Stomach (tissue), 9 donors: ENCODE measurements around the gene ZNF680. TPM values are rescaled to one million over a fixed set of nuclear protein-coding genes. Genes with fewer than 3 reads are reported as not detected.
"Not testable (repeated sequence)": the region's sequence is repeated elsewhere in the genome, so short reads cannot be mapped to it uniquely, and the experiment has no call there.

ENCODE experiments used
- DNase-seq, 2 donors: peaks; one replicate each; pipeline versions ENCODE4 v3.0.0 to v3.0.0-alpha.2; 2013 to 2019
- H3K27ac ChIP-seq, 5 donors: fragments of 200-600 bp in 4 of 5; sonication (generic) in 4 of 5; one replicate each; pipeline ENCODE4 v1.5.1; 2013 to 2019; ENCODE audit warnings: mild to moderate bottlenecking in 1 of 5, moderate library complexity in 1 of 5
- H3K27me3 ChIP-seq, 3 donors: fragments of 200-600 bp; sonication (generic); one replicate each; pipeline ENCODE4 v1.5.1; 2017 to 2019; ENCODE audit warnings: mixed run types in 1 of 3
- H3K36me3 ChIP-seq, 4 donors: fragments of 200-600 bp; sonication (generic); 1 replicate in 3 of 4; 2 replicates in 1 of 4; pipeline ENCODE4 v1.5.1; 2016 to 2019
- H3K4me1 ChIP-seq, 4 donors: fragments of 200-600 bp; sonication (generic); one replicate each; pipeline ENCODE4 v1.5.1; 2016 to 2019
- H3K4me3 ChIP-seq, 4 donors: fragments of 200-600 bp; sonication (generic) in 3 of 4; one replicate each; pipeline ENCODE4 v1.5.1; 2016 to 2019; ENCODE audit warnings: mild to moderate bottlenecking in 1 of 4
- H3K9me3 ChIP-seq, 4 donors: fragments of 200-600 bp; sonication (generic); one replicate each; pipeline ENCODE4 v1.5.1; 2016 to 2019
- EP300 ChIP-seq: sonication (generic); formaldehyde crosslinking; IDR thresholded peaks from one replicate; pipeline ENCODE4 v1.6.1; 2017; ENCODE audit warnings: antibody characterized with exemption
- POLR2A ChIP-seq, 4 donors: fragments of 450-650 bp; IDR thresholded peaks; one replicate each; pipeline ENCODE4 v1.6.1; 2016; ENCODE audit warnings: antibody characterized with exemption in 4 of 4, control low read depth in 2 of 4, mild to moderate bottlenecking in 1 of 4, moderate library complexity in 1 of 4
- POLR2AphosphoS5 ChIP-seq, 3 donors: sonication (generic); formaldehyde crosslinking; IDR thresholded peaks; one replicate each; pipeline ENCODE4 v1.6.1; 2016; ENCODE audit warnings: antibody characterized with exemption in 3 of 3
- WGBS, 5 donors: extraction: QIAGEN DNeasy Blood & Tissue Kit in 3 of 5; methylation state at CpG; one replicate each; pipeline versions ENCODE4 v1.1.5 to v1.1.7; 2013 to 2018; 5-methylcytosine and 5-hydroxymethylcytosine counted together
- intact Hi-C: fragments of 100-400 bp; cut with DNase I; formaldehyde crosslinking; loops from one replicate; pipeline ENCODE4 v1.15.1; 2023; ENCODE audit warnings: low total_unique reads
- polyA plus RNA-seq, 3 donors: library from polyadenylated mRNA; stranded (reverse); fragments of 200-250 nt; gene quantifications; one replicate each; pipeline ENCODE4 v1.2.3, GENCODE V29; 2013
- total RNA-seq, 5 donors: library from RNA; depleted of rRNA; stranded (reverse); fragments of >200 nt; gene quantifications; one replicate each; pipeline versions ENCODE4 v1.1.0 to v1.2.3, GENCODE V29; 2014 to 2016
- TF ChIP-seq, protein P1 (sequence below), 7 experiments: fragments of 450-650 bp in 4 of 7; fragments of 200-600 bp in 3 of 7; sonication (generic) in 3 of 7; IDR thresholded peaks; one replicate each; pipeline ENCODE4 v1.5.1; 2016 to 2019; ENCODE audit warnings: antibody characterized with exemption in 7 of 7, control low read depth in 2 of 7, mild to moderate bottlenecking in 1 of 7
- donor health status: healthy with polysubstance abuse.
- donor health status: Bipolar disorder and iron deficiency.
- donor health status: healthy.

The ZNF680 gene
- total and polyA plus RNA-seq, 8 donors: 3.8 to 41.1 (median 7.6) TPM

DNA sequence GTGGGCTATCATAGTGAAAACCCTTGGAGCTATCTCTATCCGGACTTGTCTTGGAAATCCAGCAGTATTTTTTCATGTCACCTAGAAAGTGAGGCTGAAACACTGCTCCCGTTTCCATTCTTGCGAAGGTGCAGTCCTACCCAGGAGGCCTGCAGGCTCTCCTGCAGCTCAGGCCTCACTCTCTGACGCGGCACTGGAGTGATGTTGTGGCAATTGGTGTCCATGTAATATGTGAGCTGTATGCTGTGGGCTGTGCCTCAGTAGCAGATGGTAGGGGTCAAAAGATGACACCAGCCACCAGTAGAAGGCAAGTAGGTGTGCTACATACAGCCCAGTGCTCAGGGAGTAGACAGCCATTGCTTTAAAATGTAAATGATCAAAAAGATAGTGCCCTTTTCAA, 28.1 kb upstream of the ZNF680 start:
- no peaks in the 10 kb centered on the region for H3K4me1 ChIP-seq
- TF ChIP-seq, protein P1, sequence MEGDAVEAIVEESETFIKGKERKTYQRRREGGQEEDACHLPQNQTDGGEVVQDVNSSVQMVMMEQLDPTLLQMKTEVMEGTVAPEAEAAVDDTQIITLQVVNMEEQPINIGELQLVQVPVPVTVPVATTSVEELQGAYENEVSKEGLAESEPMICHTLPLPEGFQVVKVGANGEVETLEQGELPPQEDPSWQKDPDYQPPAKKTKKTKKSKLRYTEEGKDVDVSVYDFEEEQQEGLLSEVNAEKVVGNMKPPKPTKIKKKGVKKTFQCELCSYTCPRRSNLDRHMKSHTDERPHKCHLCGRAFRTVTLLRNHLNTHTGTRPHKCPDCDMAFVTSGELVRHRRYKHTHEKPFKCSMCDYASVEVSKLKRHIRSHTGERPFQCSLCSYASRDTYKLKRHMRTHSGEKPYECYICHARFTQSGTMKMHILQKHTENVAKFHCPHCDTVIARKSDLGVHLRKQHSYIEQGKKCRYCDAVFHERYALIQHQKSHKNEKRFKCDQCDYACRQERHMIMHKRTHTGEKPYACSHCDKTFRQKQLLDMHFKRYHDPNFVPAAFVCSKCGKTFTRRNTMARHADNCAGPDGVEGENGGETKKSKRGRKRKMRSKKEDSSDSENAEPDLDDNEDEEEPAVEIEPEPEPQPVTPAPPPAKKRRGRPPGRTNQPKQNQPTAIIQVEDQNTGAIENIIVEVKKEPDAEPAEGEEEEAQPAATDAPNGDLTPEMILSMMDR (IDR thresholded peaks at IDR 0.05): no peak
- TF ChIP-seq POLR2A (IDR thresholded peaks at IDR 0.05): no peak
- intact Hi-C loops: loop anchor here (10.0 kb wide), 1 partner anchor 106 kb away; no protein-coding TSS in a partner anchor
- H3K27me3 ChIP-seq: no peaks in the 10 kb centered on the region
- H3K9me3 ChIP-seq: peaks cover 0 to 19% (median 4%) of the 10 kb centered on the region in 4 donors
- H3K4me3 ChIP-seq: no peak overlapping the region
- H3K27ac ChIP-seq: no peak overlapping the region
- 93 to 98% (median 94%) methylated on average over 5 of the region's 5 CpGs for WGBS, 5 donors
- no peak for DNase-seq
- no peaks in the 10 kb centered on the region for H3K36me3 ChIP-seq

DNA sequence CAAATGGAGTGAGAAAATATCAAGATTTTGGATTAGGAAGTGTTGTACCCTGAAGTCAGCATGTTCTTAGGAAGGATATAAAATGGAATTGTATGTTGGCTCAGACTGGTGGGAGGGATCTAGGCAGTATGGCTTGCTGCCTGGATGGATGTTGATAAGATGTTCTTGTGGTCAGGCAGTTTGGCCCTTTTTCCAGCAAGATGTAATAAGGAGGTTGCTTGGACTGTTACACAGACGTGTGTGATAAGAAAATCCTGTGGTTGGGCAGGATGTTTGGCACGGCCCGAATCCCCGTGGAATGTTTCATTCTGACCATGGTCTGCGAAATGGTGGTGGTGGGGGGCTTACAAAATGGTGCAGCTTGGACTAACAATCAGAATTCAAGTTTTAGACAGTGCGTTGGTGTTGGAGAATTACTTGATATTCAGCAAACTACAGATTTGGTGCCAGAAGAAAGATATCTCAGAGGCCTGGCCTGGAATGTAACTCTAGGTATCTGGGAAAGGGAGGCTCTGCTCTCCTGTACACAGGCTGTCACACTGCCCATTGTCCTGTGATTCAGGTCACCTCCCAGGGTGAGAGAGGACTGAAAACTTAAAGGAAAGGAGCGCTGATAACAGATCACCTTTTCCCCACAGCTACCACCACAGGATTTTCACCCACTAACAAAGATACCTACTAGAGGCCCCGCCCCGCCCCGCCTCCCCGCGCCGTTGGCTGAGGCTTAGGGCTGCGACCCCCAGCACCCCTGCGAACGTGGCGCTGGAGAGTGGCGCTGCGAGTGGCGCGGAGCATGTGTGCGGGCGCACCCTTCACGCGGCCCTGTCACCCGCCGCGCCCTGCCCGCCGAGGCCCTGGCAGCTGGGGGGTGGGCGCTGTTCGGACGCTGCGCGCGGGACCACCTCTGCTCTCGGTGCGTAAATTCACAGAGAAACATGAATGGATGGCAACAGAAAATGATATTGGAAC, 19.3 kb upstream of the ZNF680 start:
- intact Hi-C loops: no loop called here
- Histone ChIP-seq H3K4me1 (peaks cover 0 to 3% (median 0%) of the 10 kb centered on the region in 4 donors), H3K27ac (no peak overlapping the region), H3K36me3 (no peaks in the 10 kb centered on the region), H3K27me3 (no peaks in the 10 kb centered on the region), H3K4me3 (no peak overlapping the region), H3K9me3 (peaks cover 0 to 14% (median 3%) of the 10 kb centered on the region in 4 donors)
- 71 to 87% (median 79%) methylated on average over 19 to 38 of the region's 38 CpGs for WGBS, 5 donors
- no peak for TF ChIP-seq EP300
- peak in 1 of 3 donors; percentile 46 for TF ChIP-seq POLR2AphosphoS5 (IDR thresholded peaks at IDR 0.05)
- peak; percentile 26 to 33 for DNase-seq

DNA sequence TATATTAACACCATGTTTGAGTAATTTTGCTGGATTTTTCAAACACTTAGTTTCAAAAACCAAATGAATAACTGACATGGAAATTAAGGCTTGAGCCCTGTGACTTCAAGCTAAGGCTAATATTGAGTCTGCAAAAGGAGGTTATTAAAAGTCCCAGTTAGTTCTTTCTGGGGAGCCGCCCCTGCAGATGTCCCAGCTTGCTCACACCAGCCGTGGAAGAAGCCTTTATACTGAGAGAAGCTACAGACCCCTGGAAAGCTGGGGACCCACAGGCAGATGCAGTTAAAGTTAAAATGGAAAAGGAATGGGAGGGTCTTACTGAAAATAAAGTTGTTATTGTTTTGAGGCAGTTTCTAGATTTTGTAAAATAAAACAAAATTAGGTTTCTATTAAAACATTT, 18.5 kb upstream of the ZNF680 start:
- 48 to 85% (median 66%) methylated on average over 2 of the region's 2 CpGs for WGBS, 5 donors
- Histone ChIP-seq H3K36me3 (no peaks in the 10 kb centered on the region), H3K4me1 (peaks cover 0 to 3% (median 0%) of the 10 kb centered on the region in 4 donors), H3K27ac (no peak overlapping the region), H3K9me3 (peaks cover 0 to 16% (median 0%) of the 10 kb centered on the region in 4 donors), H3K27me3 (no peaks in the 10 kb centered on the region), H3K4me3 (no peak overlapping the region)
- TF ChIP-seq, protein P1 (IDR thresholded peaks at IDR 0.05): no peak
- no peak for TF ChIP-seq POLR2AphosphoS5 (IDR thresholded peaks at IDR 0.05)
- no peak for TF ChIP-seq POLR2A (IDR thresholded peaks at IDR 0.05)
- no peak for TF ChIP-seq EP300
- intact Hi-C loops: no loop called here
- DNase-seq: no peak

DNA sequence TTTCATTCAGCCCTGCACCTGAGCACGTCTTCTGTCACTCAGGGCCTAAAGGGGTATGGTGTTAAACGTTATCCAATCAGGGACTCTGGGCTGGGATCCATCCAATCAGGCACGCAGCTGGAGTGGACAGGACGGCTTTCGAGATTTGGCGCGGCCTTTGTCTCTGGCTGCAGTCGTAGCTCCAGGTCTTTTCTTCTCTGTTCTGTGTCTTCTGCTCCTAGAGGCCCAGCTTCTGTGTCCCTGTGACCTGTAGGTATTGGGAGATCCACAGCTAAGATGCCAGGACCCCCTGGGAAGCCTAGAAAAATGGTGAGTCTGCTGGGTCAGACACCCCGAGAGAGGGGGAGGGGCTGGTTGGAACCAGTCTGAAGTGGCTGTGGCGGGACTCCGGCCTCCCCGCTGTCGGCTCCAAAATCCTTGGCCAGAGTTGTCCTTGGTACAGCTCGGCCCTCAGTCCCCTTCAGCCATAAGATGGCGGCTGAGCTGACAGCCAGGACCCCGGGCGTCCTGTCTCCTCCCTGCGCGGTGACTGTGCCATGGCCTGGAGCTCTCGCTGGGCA, 11.7 kb upstream of the ZNF680 start:
- H3K36me3 ChIP-seq: no peaks in the 10 kb centered on the region
- peak overlapping the region; percentile 32 to 43 (median 36) for H3K4me3 ChIP-seq
- H3K27ac ChIP-seq: no peak overlapping the region
- TF ChIP-seq EP300 (no peak), POLR2A (IDR thresholded peaks at IDR 0.05) (no peak), POLR2AphosphoS5 (IDR thresholded peaks at IDR 0.05) (no peak)
- TF ChIP-seq, protein P1 (IDR thresholded peaks at IDR 0.05): no peak
- peak in 1 of 2 donors; percentile 86 for DNase-seq
- H3K9me3 ChIP-seq: peaks cover 0 to 9% (median 0%) of the 10 kb centered on the region in 4 donors
- 10 to 29% (median 19%) methylated on average over 12 to 20 of the region's 20 CpGs for WGBS, 5 donors
- H3K27me3 ChIP-seq: peaks cover 0 to 34% (median 8%) of the 10 kb centered on the region in 3 donors
- intact Hi-C loops: no loop called here
- peaks cover 0 to 15% (median 10%) of the 10 kb centered on the region in 4 donors for H3K4me1 ChIP-seq

DNA sequence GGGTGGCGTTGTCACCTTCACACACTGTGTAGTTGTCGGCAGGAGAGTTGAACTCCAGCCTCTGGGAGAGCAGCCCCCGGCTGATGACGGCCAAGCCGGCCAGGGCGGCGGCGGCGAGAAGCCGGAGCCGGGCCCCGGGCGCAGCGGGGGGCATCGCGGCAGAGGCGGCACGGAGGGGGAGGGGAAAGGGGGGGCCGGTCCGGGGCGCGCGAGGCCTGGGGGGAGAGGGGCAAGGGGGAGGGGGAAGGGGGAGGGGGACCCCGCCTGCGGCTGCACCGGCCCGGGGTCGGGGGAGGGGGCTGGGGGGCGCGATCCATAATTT, 7.4 kb upstream of the ZNF680 start:
- H3K36me3 ChIP-seq, intact Hi-C loops, DNase-seq, H3K9me3 ChIP-seq: not testable (repeated sequence)
- whole genome bisulfite sequencing, 5 donors: 5 to 22% (median 10%) methylated on average over 10 to 26 of the region's 30 CpGs
- H3K4me1 ChIP-seq: peaks cover 4 to 23% (median 15%) of the 10 kb centered on the region in 4 donors
- peak overlapping the region in 1 of 5 donors; percentile 50 for H3K27ac ChIP-seq
- peaks cover 0 to 52% (median 16%) of the 10 kb centered on the region in 3 donors for H3K27me3 ChIP-seq
- H3K4me3 ChIP-seq: peak overlapping the region; percentile 41 to 55 (median 50)

DNA sequence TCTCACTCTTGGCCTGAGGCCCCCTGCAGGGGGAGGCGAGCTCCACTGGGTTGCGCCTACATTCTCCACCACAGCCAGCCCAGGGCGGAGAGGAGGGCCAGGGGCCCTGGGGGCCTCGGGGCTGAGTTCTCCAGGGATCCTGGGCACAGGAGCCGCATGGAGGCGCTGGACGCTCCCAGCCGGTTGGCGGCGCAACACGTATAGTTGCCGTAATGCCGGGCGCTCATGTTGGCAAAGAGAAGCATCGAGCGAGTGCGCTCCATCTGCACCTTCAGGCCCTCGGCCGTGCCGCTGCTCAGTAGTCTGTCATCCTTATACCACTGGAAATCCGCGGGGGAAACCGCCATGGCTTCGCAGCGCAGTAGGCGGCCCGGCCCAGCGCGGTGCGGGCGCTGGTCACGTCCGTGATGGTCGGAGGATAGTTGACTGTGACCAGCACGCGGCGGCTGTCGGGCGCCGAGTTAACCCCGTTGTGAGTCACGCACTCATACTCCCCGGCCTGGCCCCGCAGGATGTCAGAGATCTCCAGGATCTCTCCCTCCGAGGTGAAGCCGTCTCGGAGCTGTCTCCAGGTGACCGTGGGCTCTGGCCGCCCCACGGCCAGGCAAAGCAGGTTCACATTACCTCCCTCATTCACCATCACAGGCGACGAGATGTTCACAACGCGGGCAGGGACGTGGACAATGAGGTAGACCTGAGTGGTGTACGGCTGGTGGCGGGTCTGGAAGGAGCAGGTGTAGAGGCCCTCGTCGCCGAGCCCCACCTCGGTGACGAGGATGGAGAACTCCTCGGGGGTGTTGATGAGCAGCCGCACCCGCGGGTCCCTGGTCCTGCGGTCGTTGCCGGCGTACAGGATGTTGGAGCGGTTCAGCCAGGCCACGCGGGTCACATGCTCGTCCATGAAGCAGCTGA, 6.8 kb upstream of the ZNF680 start:
- peak in 1 of 2 donors; percentile 73 for DNase-seq
- H3K27me3 ChIP-seq: peaks cover 0 to 49% (median 16%) of the 10 kb centered on the region in 3 donors
- peak overlapping the region in 1 of 5 donors; percentile 50 for H3K27ac ChIP-seq
- peaks cover 4 to 19% (median 15%) of the 10 kb centered on the region in 4 donors for H3K4me1 ChIP-seq
- intact Hi-C loops, H3K9me3 ChIP-seq, H3K36me3 ChIP-seq: not testable (repeated sequence)
- peak overlapping the region; percentile 41 to 55 (median 50) for H3K4me3 ChIP-seq
- 3 to 5% (median 4%) methylated on average over 18 to 74 of the region's 74 CpGs for WGBS, 5 donors
